ENCODE measurements around the gene FNTB. TPM values are rescaled to one million over a fixed set of nuclear protein-coding genes. Genes with fewer than 3 reads are reported as not detected.

The FNTB gene
- total and polyA plus RNA-seq, 12 donors: 12.2 to 27.2 (median 22.3) TPM

DNA sequence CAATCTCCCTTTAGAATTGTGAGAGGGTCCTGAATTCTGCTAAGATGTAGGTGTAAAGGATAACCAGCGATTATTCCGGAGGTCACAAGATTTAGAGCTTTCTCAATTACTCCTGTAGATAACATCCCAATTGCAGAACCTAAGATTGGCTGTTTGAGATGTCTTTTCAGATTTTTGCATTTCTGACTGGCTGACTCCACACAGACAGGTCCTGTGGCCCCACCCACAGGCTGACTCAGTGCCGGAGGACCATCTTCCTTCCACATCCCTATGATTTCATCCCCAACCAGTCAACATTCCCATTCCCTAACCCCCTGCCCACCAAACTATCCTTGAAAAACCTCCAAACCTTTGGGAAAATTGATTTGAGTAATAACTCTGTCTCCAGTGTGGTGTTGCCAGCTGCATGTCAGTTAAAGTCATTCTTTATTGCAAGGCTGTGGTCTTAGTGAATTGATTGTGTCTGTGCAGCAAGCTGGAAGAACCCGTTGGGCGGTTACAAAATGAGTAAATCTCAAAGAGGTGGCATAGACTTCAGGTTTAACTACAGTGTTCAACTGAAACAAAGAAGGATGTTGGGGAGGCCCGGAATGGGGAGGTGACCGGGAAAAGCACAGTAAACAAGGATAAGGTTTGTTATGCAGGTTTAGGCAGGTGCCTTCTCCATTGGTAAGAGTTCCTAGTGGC lies 10.6 kb downstream of the FNTB start:
- H3K36me3 ChIP-seq (replicated peaks in 1 of 2): no peaks in the 10 kb centered on the region
- no peak overlapping the region for H3K27ac ChIP-seq
- H3K4me3 ChIP-seq: no peak overlapping the region
- TF ChIP-seq POLR2A (IDR thresholded peaks at IDR 0.05): no peak
- TF ChIP-seq, protein P1, sequence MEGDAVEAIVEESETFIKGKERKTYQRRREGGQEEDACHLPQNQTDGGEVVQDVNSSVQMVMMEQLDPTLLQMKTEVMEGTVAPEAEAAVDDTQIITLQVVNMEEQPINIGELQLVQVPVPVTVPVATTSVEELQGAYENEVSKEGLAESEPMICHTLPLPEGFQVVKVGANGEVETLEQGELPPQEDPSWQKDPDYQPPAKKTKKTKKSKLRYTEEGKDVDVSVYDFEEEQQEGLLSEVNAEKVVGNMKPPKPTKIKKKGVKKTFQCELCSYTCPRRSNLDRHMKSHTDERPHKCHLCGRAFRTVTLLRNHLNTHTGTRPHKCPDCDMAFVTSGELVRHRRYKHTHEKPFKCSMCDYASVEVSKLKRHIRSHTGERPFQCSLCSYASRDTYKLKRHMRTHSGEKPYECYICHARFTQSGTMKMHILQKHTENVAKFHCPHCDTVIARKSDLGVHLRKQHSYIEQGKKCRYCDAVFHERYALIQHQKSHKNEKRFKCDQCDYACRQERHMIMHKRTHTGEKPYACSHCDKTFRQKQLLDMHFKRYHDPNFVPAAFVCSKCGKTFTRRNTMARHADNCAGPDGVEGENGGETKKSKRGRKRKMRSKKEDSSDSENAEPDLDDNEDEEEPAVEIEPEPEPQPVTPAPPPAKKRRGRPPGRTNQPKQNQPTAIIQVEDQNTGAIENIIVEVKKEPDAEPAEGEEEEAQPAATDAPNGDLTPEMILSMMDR (IDR thresholded peaks at IDR 0.05): no peak
- WGBS, 4 donors: 93 to 97% (median 94%) methylated on average over 7 of the region's 7 CpGs
- no peak for DNase-seq
- intact Hi-C loops (cut with DNase I): no loop called here
- peaks cover 11 to 31% of the 10 kb centered on the region in 2 donors for H3K4me1 ChIP-seq (replicated peaks in 1 of 2)
- H3K27me3 ChIP-seq: no peaks in the 10 kb centered on the region
- H3K9me3 ChIP-seq (replicated peaks in 1 of 3): no peaks in the 10 kb centered on the region

GRCh38 chr14:64998455-64998931 lies 11.8 kb downstream of the FNTB start:
- TF ChIP-seq, protein P1 (IDR thresholded peaks at IDR 0.05): no peak
- TF ChIP-seq POLR2A (IDR thresholded peaks at IDR 0.05): no peak
- Histone ChIP-seq H3K4me3 (no peak overlapping the region), H3K4me1 (replicated peaks in 1 of 2) (peaks cover 11 to 18% of the 10 kb centered on the region in 2 donors), H3K36me3 (replicated peaks in 1 of 2) (no peaks in the 10 kb centered on the region), H3K27me3 (no peaks in the 10 kb centered on the region), H3K27ac (peak overlapping the region in 1 of 5 donors; percentile 25), H3K9me3 (replicated peaks in 1 of 3) (no peaks in the 10 kb centered on the region)
- intact Hi-C loops (cut with DNase I): no loop called here
- no peak for DNase-seq

DNA sequence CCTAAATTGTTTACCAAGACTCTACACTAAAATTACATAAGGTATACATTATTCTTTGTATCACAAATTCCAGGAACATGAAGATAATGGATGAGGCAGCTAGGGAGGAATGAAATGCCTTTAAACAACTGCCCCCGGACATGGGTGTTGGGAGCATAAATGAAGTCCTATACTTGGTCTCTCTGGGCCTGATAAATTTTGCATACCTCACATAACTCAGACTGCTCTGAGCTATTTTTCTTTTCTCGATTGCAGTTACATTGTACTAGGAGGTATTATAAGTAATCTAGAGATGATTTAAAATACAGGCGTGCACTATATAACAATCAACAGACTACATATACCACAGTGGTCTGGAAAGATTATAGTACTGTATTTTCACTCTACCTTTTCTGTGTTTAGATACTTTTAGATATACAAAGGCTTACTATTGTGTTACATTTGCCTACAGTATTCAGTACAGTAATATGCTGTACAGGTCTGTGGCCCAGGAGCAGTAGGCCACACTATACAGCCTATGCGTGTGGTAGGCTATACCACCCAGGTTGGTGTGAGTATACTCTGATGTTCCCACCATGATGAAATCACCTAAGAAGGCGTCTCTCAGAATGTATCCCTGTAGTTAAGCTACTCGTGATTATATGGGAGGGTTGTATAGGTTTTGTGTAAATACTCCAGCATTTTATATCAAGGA lies 14.3 kb downstream of the FNTB start:
- no peaks in the 10 kb centered on the region for H3K27me3 ChIP-seq
- TF ChIP-seq, protein P1 (IDR thresholded peaks at IDR 0.05): no peak
- TF ChIP-seq POLR2A (IDR thresholded peaks at IDR 0.05): no peak
- H3K4me1 ChIP-seq (replicated peaks in 1 of 2): peaks cover 11 to 28% of the 10 kb centered on the region in 2 donors
- H3K9me3 ChIP-seq (replicated peaks in 1 of 3): no peaks in the 10 kb centered on the region
- intact Hi-C loops (cut with DNase I): no loop called here
- H3K27ac ChIP-seq: no peak overlapping the region
- 91 to 95% (median 93%) methylated on average over 6 of the region's 6 CpGs for WGBS, 4 donors
- no peak for DNase-seq
- no peak overlapping the region for H3K4me3 ChIP-seq
- H3K36me3 ChIP-seq (replicated peaks in 1 of 2): no peaks in the 10 kb centered on the region

DNA sequence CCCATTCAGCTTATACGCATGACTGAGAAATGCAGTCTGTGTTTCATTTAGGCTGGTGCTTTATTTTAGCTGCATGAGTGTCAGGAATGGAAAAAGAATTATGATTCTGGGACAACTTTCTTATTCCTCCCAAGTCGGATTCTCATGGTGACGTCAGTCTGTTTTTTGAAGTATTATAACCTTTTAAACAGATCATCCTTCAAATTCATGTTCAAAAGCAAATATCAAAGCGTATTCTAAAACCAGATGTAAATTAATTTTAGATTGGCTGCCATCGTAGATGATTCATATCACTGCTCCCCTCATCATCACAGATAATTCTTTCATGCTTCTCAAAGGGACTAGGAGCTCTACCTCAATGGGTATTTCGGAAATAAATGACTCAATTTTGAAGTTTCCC lies 15.0 kb downstream of the FNTB start:
- Histone ChIP-seq H3K9me3 (replicated peaks in 1 of 3) (no peaks in the 10 kb centered on the region), H3K36me3 (replicated peaks in 1 of 2) (no peaks in the 10 kb centered on the region), H3K27ac (no peak overlapping the region), H3K27me3 (no peaks in the 10 kb centered on the region), H3K4me1 (replicated peaks in 1 of 2) (peaks cover 16 to 35% of the 10 kb centered on the region in 2 donors), H3K4me3 (no peak overlapping the region)
- no peak for DNase-seq
- WGBS, 4 donors: 85 to 88% (median 86%) methylated on average over 6 of the region's 6 CpGs
- no peak for TF ChIP-seq POLR2A (IDR thresholded peaks at IDR 0.05)
- TF ChIP-seq, protein P1 (IDR thresholded peaks at IDR 0.05): no peak
- intact Hi-C loops (cut with DNase I): no loop called here
